Activated gamma-delta T cell treated with Interleukin-2 at 50 U/mL for 16 hours (primary cell): ENCODE results near the gene OSBPL9.
"Not testable (repeated sequence)": the region's sequence is repeated elsewhere in the genome, so short reads cannot be mapped to it uniquely, and the experiment has no call there.

Experiments
- DNase-seq: peaks from one replicate; pipeline ENCODE4 v3.0.0-alpha.2; 2020

OSBPL9 gene

DNA sequence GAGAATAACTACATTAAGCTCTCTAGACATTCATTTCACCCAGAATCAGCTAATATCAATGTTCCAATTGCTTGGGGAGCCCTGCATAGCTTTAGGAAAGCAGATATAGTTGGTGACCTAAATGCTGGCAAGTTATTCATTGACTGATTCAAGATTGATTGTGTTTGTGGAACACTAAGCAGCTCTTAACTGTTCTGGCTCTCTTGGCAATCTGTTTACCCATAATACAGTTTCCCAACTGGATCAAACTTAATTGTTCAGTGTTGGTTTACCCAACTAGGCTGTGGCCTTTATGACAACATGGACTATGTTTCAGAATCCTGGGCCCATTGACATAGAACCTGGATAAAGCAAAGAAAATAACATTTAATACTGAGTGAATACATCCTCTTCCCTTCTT, 178.0 kb downstream of the OSBPL9 start:
- no peak for DNase-seq

GRCh38 chr1:51799372-51799771, 182.5 kb downstream of the OSBPL9 start:
- DNase-seq: no peak

DNA sequence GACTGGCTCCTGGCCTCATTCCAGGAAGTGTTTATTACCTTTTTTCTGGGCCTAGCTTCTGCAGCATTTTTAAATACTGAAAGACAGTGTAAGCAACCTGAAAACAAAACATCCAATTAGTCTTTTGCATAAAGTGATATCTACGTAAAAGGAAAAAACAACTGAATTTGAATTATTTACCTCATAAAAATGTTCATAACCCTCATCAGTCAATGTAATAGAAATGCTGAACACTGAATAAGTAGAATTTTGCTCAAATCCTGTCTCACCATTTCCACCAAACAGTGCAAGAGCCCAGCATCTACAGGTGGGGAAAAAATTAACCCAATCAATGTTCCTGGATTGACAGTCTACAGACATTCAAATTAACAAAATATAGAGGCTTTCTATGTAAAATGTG, 197.6 kb downstream of the OSBPL9 start:
- no peak for DNase-seq

- DNase-seq: no peak
These were observed 201.6 kb downstream of the OSBPL9 start for GRCh38 chr1:51818487-51818886.

- DNase-seq: not testable (repeated sequence)
These were observed 202.1 kb downstream of the OSBPL9 start for GRCh38 chr1:51819021-51819420.

GRCh38 chr1:51819810-51820209, 202.9 kb downstream of the OSBPL9 start:
- no peak for DNase-seq

DNA sequence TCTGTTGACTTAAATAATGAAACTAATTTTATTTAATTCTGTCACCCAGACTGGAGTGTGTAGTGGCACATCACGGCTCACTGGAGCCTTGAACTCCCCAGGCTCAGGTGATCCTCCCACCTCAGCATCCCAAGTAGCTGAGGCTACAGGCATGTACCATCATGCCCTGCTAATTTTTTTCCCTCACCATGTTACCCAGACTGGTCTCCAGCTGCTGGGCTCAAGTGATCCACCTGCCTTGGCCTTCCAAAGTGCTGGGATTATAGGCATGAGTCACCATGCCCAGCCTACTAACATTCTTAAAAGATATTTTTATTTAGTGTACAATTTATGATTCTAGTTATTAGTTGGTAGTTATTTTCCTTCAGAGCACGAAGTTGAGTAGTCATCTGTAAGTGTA, 212.2 kb downstream of the OSBPL9 start:
- DNase-seq: no peak

DNA sequence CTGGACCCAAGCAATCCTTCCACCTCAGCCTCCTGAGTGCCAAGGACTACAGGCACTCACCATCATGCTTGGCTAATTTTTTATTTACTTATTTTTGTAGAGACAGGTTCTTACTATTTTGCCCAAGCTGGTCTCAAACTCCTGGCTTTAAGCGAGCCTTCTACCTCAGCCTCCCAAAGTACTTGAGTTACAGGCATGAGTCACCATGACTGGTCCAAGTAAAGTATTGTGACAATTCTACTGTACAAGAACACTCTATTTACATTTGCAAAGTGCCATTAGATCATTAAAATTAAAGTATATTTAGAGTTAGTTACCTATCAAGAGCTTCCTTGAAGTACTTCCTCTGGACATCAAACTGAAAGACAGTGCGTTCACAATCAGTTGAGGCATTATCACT, 216.8 kb downstream of the OSBPL9 start:
- no peak for DNase-seq

GRCh38 chr1:51837243-51837642, 220.4 kb downstream of the OSBPL9 start:
- DNase-seq: no peak
